Esophagus muscularis mucosa (tissue), 3 donors: Measurements from ENCODE around the gene MED7.

Experiments
- CTCF ChIP-seq, 3 experiments: fragments of 200-600 bp in 2 of 3; fragments of 450-650 bp in 1 of 3; sonication (generic) in 2 of 3; IDR thresholded peaks; one replicate each; pipeline ENCODE4 v1.5.1; 2017 to 2019; ENCODE audit warnings: antibody characterized with exemption in 3 of 3, mild to moderate bottlenecking in 2 of 3, moderate library complexity in 1 of 3
- POLR2A ChIP-seq: fragments of 450-650 bp; IDR thresholded peaks from one replicate; pipeline ENCODE4 v1.6.1; 2017; ENCODE audit warnings: antibody characterized with exemption, moderate library complexity, mild to moderate bottlenecking, low read depth

- TF ChIP-seq CTCF (IDR thresholded peaks at IDR 0.05) (no peak), POLR2A (no peak)
Measured at GRCh38 chr5:157108976-157109375, 33.7 kb downstream of the MED7 start, which contains the start of gene HAVCR2.
